ENCODE measurements around the gene BAG2.
A peak's percentile ranks its signal among the peaks of the same experiment; 100 is the strongest.

Gene BAG2

GRCh38 chr6:57174511-57174907, 2.4 kb downstream of the BAG2 start:
- no peak for DNase-seq (ENCODE audit: low read depth)

- peak; percentile 26 for DNase-seq (ENCODE audit: low read depth)
These were observed 5.6 kb downstream of the BAG2 start for GRCh38 chr6:57177545-57178265.

GRCh38 chr6:57180596-57180995, 8.5 kb downstream of the BAG2 start:
- no peak for DNase-seq (ENCODE audit: low read depth)

- DNase-seq (ENCODE audit: low read depth): peak; percentile 22
These were observed 9.9 kb downstream of the BAG2 start for GRCh38 chr6:57182017-57182432.

GRCh38 chr6:57183336-57183735, 11.2 kb downstream of the BAG2 start:
- DNase-seq (ENCODE audit: low read depth): peak; percentile 50

- DNase-seq (ENCODE audit: low read depth): peak; percentile 67
These were observed 18.0 kb downstream of the BAG2 start for GRCh38 chr6:57190140-57190539.

GRCh38 chr6:57193177-57193576, 21.1 kb downstream of the BAG2 start:
- DNase-seq (ENCODE audit: low read depth): no peak

- no peak for DNase-seq (ENCODE audit: low read depth)
These were observed 23.3 kb downstream of the BAG2 start for GRCh38 chr6:57195457-57195856.

- DNase-seq (ENCODE audit: low read depth): no peak
These were observed 27.0 kb downstream of the BAG2 start for GRCh38 chr6:57198926-57199636.

GRCh38 chr6:57201718-57202117, 29.6 kb downstream of the BAG2 start:
- DNase-seq (ENCODE audit: low read depth): no peak

GRCh38 chr6:57205550-57206328, 33.6 kb downstream of the BAG2 start:
- no peak for DNase-seq (ENCODE audit: low read depth)

- peak; percentile 65 for DNase-seq (ENCODE audit: low read depth)
These were observed 35.0 kb downstream of the BAG2 start for GRCh38 chr6:57207141-57207540.

- no peak for DNase-seq (ENCODE audit: low read depth)
These were observed 35.7 kb downstream of the BAG2 start for GRCh38 chr6:57207872-57208271.

GRCh38 chr6:57209030-57209429, 36.9 kb downstream of the BAG2 start:
- DNase-seq (ENCODE audit: low read depth): no peak

GRCh38 chr6:57210060-57210459, 37.9 kb downstream of the BAG2 start:
- no peak for DNase-seq (ENCODE audit: low read depth)

- no peak for DNase-seq (ENCODE audit: low read depth)
These were observed 43.1 kb downstream of the BAG2 start for GRCh38 chr6:57215260-57215659.

GRCh38 chr6:57216235-57217101, 44.3 kb downstream of the BAG2 start:
- DNase-seq (ENCODE audit: low read depth): peak; percentile 46

GRCh38 chr6:57217270-57217669, 45.1 kb downstream of the BAG2 start:
- no peak for DNase-seq (ENCODE audit: low read depth)

GRCh38 chr6:57220083-57220703, 48.1 kb downstream of the BAG2 start:
- no peak for DNase-seq (ENCODE audit: low read depth)

GRCh38 chr6:57221191-57221935, 49.2 kb downstream of the BAG2 start:
- DNase-seq (ENCODE audit: low read depth): peak; percentile 79

Data from EH (cell line).